Measurements from ENCODE around the gene LRRC42.
"Not testable (repeated sequence)": the region's sequence is repeated elsewhere in the genome, so short reads cannot be mapped to it uniquely, and the experiment has no call there.

Gene LRRC42

DNA sequence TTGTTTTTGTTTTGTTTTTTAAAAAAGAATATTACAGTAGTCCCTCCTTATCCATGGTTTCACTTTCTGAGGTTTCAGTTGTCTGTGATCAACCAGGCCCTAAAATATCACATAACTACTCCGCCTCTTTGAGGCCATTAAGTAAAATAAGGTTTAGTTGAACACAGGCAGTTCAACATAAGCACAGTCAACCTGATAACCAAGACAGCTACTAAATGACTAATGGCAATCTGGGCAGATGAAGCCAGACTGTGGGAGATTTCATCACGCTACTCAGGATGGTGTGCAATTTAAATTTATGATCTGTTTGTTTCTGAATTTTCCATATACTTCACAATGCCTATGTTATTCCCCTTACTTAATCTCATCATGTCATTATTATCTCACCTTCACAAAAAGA, 41.7 kb downstream of the LRRC42 start:
- Histone ChIP-seq H3K36me3 (replicated peaks) (no peaks in the 10 kb centered on the region), H3K27me3 (replicated peaks) (no peaks in the 10 kb centered on the region), H3K4me3 (ENCODE audit: low read depth, low read length) (no peak overlapping the region), H3K27ac (no peak overlapping the region)
- DNase-seq = no peak
- TF ChIP-seq, protein P1, sequence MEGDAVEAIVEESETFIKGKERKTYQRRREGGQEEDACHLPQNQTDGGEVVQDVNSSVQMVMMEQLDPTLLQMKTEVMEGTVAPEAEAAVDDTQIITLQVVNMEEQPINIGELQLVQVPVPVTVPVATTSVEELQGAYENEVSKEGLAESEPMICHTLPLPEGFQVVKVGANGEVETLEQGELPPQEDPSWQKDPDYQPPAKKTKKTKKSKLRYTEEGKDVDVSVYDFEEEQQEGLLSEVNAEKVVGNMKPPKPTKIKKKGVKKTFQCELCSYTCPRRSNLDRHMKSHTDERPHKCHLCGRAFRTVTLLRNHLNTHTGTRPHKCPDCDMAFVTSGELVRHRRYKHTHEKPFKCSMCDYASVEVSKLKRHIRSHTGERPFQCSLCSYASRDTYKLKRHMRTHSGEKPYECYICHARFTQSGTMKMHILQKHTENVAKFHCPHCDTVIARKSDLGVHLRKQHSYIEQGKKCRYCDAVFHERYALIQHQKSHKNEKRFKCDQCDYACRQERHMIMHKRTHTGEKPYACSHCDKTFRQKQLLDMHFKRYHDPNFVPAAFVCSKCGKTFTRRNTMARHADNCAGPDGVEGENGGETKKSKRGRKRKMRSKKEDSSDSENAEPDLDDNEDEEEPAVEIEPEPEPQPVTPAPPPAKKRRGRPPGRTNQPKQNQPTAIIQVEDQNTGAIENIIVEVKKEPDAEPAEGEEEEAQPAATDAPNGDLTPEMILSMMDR (IDR thresholded peaks at IDR 0.05; ENCODE audit: low read depth, low read length, missing control alignments) = no peak
- in situ Hi-C loops (cut with HindIII; ENCODE audit: low pct_ligation_motif_present, low sequenced_read_pairs) = no loop called here

DNA sequence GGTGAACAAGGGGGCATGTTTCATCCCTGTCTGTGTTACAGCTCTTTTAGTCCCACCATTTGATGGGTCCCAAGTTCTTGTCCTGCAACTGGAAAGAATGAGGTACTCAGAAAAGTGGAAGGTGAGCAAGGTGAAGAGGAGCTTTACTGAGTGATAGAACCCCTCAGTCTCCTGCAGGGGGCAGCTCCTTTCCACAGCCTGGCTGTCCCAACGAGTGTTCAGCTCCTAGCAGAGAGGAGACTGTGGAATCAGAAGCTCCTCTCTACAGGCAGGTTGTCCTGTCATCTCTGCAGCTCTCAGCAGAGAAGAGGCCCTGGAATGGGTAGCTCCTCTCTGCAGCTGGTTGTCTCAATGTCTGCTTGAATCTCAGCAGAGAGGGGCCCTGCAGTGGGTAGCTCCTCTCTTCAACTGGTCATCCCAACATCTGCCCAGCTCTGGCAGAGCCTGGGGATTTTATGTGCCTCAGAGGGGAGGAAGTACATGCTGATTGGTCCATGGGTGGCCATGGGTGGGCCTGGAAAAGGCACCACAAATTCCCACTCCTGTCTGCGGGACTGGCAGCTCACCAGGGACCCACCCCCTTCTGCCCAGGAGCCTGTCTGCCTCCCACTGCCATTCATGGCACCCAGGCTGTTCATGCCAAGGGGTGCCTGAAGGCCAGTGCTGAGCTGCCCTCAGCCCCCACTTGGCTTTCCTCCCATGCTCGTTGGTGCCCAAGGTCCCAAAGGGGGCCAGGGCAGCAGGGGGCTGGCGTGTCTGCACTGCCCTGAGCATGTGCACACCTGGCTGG, 46.1 kb downstream of the LRRC42 start:
- no peak overlapping the region for H3K27ac ChIP-seq
- in situ Hi-C loops (cut with HindIII; ENCODE audit: low pct_ligation_motif_present, low sequenced_read_pairs) = no loop called here

DNA sequence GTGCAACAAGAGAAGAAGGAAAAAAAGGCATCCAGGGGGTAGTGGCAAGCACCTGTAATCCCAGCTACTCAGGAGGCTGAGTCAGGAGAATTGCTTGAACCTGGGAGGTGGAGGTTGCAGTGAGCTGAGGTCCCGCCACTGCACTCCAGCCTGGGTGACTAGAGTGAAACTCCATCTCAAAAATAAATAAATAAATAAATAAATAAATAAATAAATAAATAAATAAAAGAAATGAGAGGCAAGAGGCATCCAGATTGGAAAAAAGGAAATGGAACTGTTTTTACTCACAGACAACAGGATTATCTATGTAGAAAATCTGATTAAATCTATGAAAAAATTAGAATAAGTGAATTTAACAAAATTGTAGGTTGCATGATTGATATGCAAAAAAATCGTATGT, 48.4 kb downstream of the LRRC42 start:
- in situ Hi-C loops (cut with HindIII; ENCODE audit: low pct_ligation_motif_present, low sequenced_read_pairs); H3K36me3 ChIP-seq (replicated peaks): not testable (repeated sequence)

More for the DNA sequence above, 46.1 kb downstream of the LRRC42 start:
- Histone ChIP-seq H3K4me3 (ENCODE audit: low read depth, low read length) (no peak overlapping the region), H3K36me3 (replicated peaks) (no peaks in the 10 kb centered on the region), H3K27me3 (replicated peaks) (no peaks in the 10 kb centered on the region)
- TF ChIP-seq, protein P1 (IDR thresholded peaks at IDR 0.05; ENCODE audit: low read depth, low read length, missing control alignments) = peak; percentile 32
- DNase-seq = no peak

DNA sequence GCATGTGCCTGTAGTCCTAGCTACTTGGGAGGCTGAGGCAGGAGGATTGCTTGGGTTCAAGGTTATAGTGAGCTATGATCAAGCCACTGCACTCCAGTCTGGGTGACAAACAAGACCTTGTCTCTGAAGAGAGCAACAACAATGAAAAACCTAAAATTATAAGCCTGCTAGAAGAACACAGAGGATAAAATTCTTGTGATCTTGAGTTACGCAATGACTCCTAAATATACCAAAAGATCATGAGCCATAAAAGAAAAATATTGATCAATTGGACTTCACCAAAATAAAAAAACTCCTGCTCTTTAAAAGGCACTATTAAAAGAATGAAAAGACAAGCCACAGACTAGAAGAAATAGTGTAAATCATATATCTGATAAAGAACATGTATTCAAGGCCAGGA, 49.5 kb downstream of the LRRC42 start:
- in situ Hi-C loops (cut with HindIII; ENCODE audit: low pct_ligation_motif_present, low sequenced_read_pairs) = no loop called here
- Histone ChIP-seq H3K27me3 (replicated peaks) (no peaks in the 10 kb centered on the region), H3K27ac (no peak overlapping the region), H3K36me3 (replicated peaks) (no peaks in the 10 kb centered on the region), H3K4me3 (ENCODE audit: low read depth, low read length) (no peak overlapping the region)
- TF ChIP-seq, protein P1 (IDR thresholded peaks at IDR 0.05; ENCODE audit: low read depth, low read length, missing control alignments) = no peak
- DNase-seq = no peak

More for the DNA sequence above, 48.4 kb downstream of the LRRC42 start:
- H3K27ac ChIP-seq; H3K27me3 ChIP-seq (replicated peaks); H3K4me3 ChIP-seq (ENCODE audit: low read depth, low read length); DNase-seq: not testable (repeated sequence)

DNA sequence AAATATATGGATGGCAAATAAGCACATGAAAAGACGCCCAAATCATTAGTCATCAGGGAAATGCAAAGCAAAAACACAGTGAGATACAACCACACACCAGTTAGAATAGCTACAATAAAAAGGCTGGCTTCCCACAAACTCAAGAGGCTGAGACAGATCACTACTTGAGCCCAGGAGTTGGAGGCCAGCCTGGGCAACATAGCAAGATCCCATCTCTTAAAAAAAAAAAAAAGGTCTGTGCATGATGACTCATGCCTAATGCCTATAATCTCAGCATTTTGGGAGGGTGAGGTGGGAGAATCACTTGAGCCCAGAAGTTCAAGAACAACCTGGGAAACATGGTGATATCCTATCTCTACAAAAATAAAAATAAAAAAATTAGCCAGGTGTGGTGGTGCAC, 52.1 kb downstream of the LRRC42 start:
- TF ChIP-seq, protein P1 (IDR thresholded peaks at IDR 0.05; ENCODE audit: low read depth, low read length, missing control alignments) = no peak
- no peak for DNase-seq
- H3K36me3 ChIP-seq (replicated peaks) = no peaks in the 10 kb centered on the region
- no peak overlapping the region for H3K27ac ChIP-seq
- in situ Hi-C loops (cut with HindIII; ENCODE audit: low pct_ligation_motif_present, low sequenced_read_pairs) = no loop called here
- H3K27me3 ChIP-seq (replicated peaks) = no peaks in the 10 kb centered on the region
- H3K4me3 ChIP-seq (ENCODE audit: low read depth, low read length) = no peak overlapping the region

DNA sequence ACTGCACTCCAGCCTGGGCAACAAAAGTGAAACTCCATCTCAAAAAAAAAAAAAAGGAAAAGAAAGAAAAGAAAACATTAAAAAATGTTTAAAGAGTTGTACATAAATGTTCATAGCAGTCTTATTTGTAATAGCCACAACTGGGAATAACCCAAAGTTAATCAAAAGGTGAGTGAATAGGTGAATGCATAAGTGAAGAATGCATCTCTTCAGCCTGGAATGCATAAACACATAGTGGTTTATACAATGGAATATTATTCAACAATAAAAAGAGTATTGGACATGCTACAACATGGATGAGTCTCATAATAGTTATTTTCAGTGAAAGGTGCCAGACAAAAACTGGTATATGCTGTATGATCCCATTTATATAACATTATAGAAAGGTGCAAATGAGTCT, 53.8 kb downstream of the LRRC42 start:
- no peak for DNase-seq
- Histone ChIP-seq H3K27ac (no peak overlapping the region), H3K27me3 (replicated peaks) (no peaks in the 10 kb centered on the region), H3K36me3 (replicated peaks) (no peaks in the 10 kb centered on the region), H3K4me3 (ENCODE audit: low read depth, low read length) (no peak overlapping the region)
- in situ Hi-C loops (cut with HindIII; ENCODE audit: low pct_ligation_motif_present, low sequenced_read_pairs) = no loop called here
- TF ChIP-seq, protein P1 (IDR thresholded peaks at IDR 0.05; ENCODE audit: low read depth, low read length, missing control alignments) = no peak

Data from brain microvascular endothelial cell (primary cell).